ENCODE data around the gene MAT1A.
"Not testable (repeated sequence)": the region's sequence is repeated elsewhere in the genome, so short reads cannot be mapped to it uniquely, and the experiment has no call there.

The MAT1A gene

DNA sequence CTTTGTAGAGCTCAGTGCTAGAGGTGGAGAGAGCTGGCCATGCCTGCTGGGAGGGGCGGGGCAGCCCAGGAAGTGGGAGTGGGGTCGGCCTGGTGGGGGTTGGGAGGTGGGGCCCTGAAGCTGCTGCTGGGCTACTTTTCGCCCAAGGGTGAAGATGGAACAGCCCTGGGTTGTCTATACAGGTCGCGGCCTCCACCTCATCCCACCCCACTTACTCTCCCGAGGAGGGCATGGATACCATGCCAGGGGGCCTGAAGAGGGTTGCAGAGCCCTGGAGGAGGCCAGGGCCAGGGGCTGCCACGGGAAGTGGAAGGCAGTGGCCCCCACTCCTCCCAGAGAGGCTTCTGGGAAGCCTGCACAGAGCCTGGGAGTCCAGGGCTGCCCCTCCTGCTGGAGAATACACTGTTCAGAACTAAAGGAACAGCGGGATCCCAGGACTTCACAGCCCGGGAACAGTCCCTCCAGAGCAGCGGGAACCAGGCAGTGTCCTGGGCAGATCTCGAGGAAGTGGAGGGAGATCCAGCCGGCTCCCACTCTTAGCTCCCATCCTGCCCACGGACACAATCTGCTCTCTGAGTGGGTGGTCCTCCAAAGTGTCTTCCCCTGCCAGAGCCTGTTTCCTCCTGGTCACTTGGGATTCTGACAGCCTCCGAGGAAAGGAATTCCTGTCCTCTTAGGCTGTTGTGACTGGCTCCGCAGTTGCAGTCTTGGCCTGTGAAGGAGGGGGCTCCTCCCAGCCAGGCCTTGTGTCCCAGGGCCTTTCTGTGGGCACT is 23.5 kb downstream of the MAT1A start:
- TF ChIP-seq POLR2AphosphoS5 (IDR thresholded peaks at IDR 0.05; ENCODE audit: borderline replicate concordance, low read depth, low read length) (no peak), EZH2 (IDR thresholded peaks at IDR 0.05) (no peak), FOXP2 (optimal IDR thresholded peaks at IDR 0.05; ENCODE audit: control extremely low read depth, extremely low read length, insufficient read depth) (no peak)

DNA sequence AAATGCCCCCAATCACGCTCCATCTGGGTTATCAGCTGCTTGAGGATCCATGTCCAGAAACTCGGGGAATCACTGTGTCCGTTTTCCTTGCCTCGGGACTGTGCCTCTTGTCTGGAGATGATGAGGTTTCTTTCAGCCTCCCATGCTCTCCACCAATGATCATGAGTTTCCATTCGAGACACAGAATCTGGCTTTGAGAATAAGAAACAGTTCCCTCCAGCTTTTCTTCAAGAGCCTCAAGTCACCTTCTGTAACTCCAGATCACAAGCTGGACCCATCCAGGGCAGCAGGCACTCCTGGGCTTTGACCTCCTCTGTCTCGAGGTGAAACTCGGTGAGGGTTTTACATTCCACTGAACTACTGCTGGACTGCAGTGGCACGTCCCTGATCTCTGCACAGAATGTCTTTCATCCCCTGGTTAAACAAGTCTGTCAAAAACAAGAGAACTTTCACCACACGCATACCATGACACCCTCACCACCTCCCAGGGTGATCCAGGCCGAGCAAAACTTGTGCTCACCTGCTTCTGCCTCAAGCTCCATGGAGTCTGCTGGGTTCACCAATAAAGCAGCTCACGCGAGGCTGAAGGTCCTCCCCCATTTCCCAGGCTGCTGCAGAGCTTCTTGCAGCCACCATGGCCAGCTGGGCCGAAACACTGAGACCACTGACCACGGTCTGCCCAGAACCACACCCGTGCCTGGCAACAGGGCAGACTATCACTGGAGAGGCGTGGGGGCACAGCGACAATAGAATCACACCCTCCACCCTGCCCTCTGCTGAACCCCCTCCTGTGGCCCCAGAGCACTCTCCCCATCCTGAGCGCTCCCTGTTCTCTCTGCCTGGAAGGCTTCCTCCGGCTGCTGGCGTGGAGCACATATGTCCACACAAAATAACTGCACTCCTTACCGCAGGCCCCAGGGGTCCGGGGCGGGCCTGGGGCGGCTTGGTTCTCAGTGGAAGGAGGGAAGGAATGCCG is 25.1 kb downstream of the MAT1A start:
- H3K27ac ChIP-seq = no peak overlapping the region
- no peak for DNase-seq (ENCODE audit: low read depth, low spot score)
- no peak overlapping the region for H3K4me3 ChIP-seq
- H3K9me3 ChIP-seq (ENCODE audit: low read depth, low read length) = no peaks in the 10 kb centered on the region
- H3K36me3 ChIP-seq (ENCODE audit: insufficient read depth, low read length) = no peaks in the 10 kb centered on the region
- TF ChIP-seq POLR2AphosphoS5 (IDR thresholded peaks at IDR 0.05; ENCODE audit: borderline replicate concordance, low read depth, low read length) = no peak
- TF ChIP-seq FOXP2 (optimal IDR thresholded peaks at IDR 0.05; ENCODE audit: control extremely low read depth, extremely low read length, insufficient read depth) = no peak
- no peak for TF ChIP-seq EZH2 (IDR thresholded peaks at IDR 0.05)
- H3K9ac ChIP-seq (ENCODE audit: insufficient read length) = no peak overlapping the region

More for the DNA sequence above, 23.5 kb downstream of the MAT1A start:
- no peaks in the 10 kb centered on the region for H3K9me3 ChIP-seq (ENCODE audit: low read depth, low read length)
- no peak for DNase-seq (ENCODE audit: low read depth, low spot score)
- no peak overlapping the region for H3K9ac ChIP-seq (ENCODE audit: insufficient read length)
- H3K4me3 ChIP-seq = no peak overlapping the region
- no peak overlapping the region for H3K27ac ChIP-seq
- no peaks in the 10 kb centered on the region for H3K36me3 ChIP-seq (ENCODE audit: insufficient read depth, low read length)

GRCh38 chr10:80261316-80262030 is 28.0 kb downstream of the MAT1A start:
- no peak overlapping the region for H3K27ac ChIP-seq
- H3K9ac ChIP-seq (ENCODE audit: insufficient read length) = no peak overlapping the region
- H3K36me3 ChIP-seq (ENCODE audit: insufficient read depth, low read length) = no peaks in the 10 kb centered on the region
- no peaks in the 10 kb centered on the region for H3K9me3 ChIP-seq (ENCODE audit: low read depth, low read length)
- DNase-seq (ENCODE audit: low read depth, low spot score) = no peak
- TF ChIP-seq POLR2AphosphoS5 (IDR thresholded peaks at IDR 0.05; ENCODE audit: borderline replicate concordance, low read depth, low read length) (no peak), FOXP2 (optimal IDR thresholded peaks at IDR 0.05; ENCODE audit: control extremely low read depth, extremely low read length, insufficient read depth) (no peak), EZH2 (IDR thresholded peaks at IDR 0.05) (no peak)
- no peak overlapping the region for H3K4me3 ChIP-seq

DNA sequence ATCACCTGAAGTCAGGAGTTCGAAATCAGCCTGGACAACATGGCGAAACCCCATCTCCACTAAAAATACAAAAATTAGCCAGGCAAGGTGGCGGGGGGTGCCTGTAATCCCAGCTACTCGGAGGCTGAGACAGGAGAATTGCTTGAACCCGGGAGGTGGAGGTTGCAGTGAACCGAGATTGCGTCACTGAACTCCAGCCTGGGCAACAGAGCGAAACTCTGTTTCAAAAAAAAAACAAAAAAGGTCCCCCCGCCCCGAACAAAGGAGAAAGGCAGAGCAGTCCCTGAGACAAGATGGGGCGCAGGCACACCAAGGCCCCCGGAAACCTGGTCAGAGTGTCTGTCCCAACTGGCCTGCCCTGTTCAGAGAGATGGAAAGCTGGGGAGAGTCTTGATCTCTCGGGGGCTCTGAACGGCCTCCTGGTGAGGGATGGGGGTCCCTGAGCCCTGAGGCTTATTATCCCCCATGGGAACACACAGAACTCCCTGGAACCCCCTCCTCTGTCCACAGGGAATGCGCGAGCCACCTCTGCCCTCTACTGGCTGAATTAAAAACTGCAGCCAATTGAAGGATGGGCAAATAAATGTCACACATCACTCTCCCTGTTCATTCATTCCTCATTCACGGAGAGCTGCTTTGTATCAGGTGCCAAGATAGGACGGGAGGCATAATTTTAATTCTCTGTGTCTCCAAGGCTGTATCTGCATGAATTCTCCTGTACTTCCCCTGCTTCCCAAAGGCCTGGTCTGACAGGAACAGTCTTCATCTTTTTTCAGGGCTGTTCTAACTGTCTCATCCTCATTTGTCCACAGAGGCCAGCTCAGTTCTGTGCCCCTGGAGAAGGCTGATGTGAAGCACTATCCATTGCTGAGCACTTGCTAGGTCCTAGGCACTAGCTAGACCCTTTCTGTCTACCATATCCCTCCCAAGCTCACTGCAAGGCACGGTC is 28.9 kb downstream of the MAT1A start:
- DNase-seq (ENCODE audit: low read depth, low spot score) = no peak

DNA sequence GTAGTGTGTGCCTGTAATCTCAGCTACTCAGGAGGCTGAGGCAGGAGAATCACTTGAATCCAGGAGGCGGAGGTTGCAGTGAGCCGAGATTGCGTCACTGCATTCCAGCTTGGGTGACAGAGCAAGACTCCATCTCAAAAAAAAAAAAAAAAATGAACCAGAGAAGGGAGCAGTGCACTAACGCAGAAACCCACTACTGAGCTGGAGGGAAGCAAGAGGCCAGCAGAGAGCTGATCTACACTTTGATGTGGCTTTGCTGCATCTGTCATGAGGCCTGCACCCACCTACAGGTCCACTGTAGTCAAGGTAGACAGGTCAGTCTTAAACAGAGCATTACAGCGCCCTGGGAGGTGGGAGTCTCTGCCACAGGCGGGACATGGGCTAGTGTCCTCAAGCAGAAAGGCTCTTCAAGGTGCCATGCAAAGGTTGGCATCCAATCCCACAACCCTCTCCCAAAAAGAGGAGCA is 30.0 kb downstream of the MAT1A start:
- Histone ChIP-seq H3K9ac (ENCODE audit: insufficient read length) (no peak overlapping the region), H3K9me3 (ENCODE audit: low read depth, low read length) (no peaks in the 10 kb centered on the region), H3K4me3 (no peak overlapping the region), H3K27ac (no peak overlapping the region), H3K36me3 (ENCODE audit: insufficient read depth, low read length) (no peaks in the 10 kb centered on the region)
- no peak for DNase-seq (ENCODE audit: low read depth, low spot score)
- TF ChIP-seq EZH2 (IDR thresholded peaks at IDR 0.05) = no peak
- TF ChIP-seq POLR2AphosphoS5 (IDR thresholded peaks at IDR 0.05; ENCODE audit: borderline replicate concordance, low read depth, low read length) = no peak
- TF ChIP-seq FOXP2 (optimal IDR thresholded peaks at IDR 0.05; ENCODE audit: control extremely low read depth, extremely low read length, insufficient read depth) = no peak

More for the DNA sequence above, 28.9 kb downstream of the MAT1A start:
- Histone ChIP-seq H3K36me3 (ENCODE audit: insufficient read depth, low read length) (no peaks in the 10 kb centered on the region), H3K9me3 (ENCODE audit: low read depth, low read length) (no peaks in the 10 kb centered on the region), H3K9ac (ENCODE audit: insufficient read length) (no peak overlapping the region), H3K4me3 (no peak overlapping the region), H3K27ac (no peak overlapping the region)
- TF ChIP-seq FOXP2 (optimal IDR thresholded peaks at IDR 0.05; ENCODE audit: control extremely low read depth, extremely low read length, insufficient read depth) (no peak), POLR2AphosphoS5 (IDR thresholded peaks at IDR 0.05; ENCODE audit: borderline replicate concordance, low read depth, low read length) (no peak)

DNA sequence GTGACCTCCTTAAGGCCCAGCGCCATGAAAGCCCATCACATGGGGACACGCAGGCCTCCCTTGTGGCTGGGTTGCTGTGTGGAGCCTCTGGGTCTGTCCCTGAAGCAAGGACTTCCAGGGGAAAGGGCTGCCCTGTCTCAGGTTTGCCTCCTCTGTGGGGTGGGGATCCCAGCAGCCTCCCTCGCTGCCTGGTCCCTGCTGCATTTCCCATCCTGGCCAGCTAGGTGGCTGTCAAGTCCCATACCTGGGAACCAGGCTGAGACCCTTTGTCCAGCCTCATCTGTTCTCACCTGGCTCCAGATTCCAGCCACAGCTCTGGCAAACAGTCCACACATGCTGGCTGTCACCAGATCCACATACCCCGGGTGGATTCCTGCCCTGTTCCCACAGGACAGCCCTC is 32.7 kb downstream of the MAT1A start:
- not testable (repeated sequence) for H3K4me3 ChIP-seq; H3K9me3 ChIP-seq (ENCODE audit: low read depth, low read length); H3K9ac ChIP-seq (ENCODE audit: insufficient read length); H3K27ac ChIP-seq; H3K36me3 ChIP-seq (ENCODE audit: insufficient read depth, low read length); DNase-seq (ENCODE audit: low read depth, low spot score)

- DNase-seq (ENCODE audit: low read depth, low spot score); H3K27ac ChIP-seq; H3K9me3 ChIP-seq (ENCODE audit: low read depth, low read length); H3K9ac ChIP-seq (ENCODE audit: insufficient read length); H3K36me3 ChIP-seq (ENCODE audit: insufficient read depth, low read length); H3K4me3 ChIP-seq: not testable (repeated sequence)
Measured at GRCh38 chr10:80254726-80255125, 34.7 kb downstream of the MAT1A start.

DNA sequence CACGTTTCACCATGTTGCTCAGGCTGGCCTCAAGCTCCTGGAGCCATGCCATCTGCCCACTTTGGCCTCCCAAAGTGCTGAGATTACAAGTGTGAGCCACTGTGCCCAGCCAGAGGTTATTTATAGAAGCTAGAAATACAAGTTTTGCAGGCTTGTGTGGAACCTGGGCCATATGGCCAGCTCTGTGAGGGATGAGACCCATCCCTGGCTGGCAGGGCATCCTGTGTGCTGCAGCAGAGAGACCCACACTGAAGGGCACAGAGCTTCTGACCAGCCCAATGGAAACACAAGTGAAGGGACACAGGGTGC is 35.5 kb downstream of the MAT1A start:
- not testable (repeated sequence) for H3K4me3 ChIP-seq; H3K27ac ChIP-seq; H3K36me3 ChIP-seq (ENCODE audit: insufficient read depth, low read length); DNase-seq (ENCODE audit: low read depth, low spot score); H3K9ac ChIP-seq (ENCODE audit: insufficient read length); H3K9me3 ChIP-seq (ENCODE audit: low read depth, low read length)
